COLO668 (cell line): ENCODE measurements around the gene GDPD1.
"Not testable (repeated sequence)": the region's sequence is repeated elsewhere in the genome, so short reads cannot be mapped to it uniquely, and the experiment has no call there.

ENCODE experiments used
- DNase-seq: peaks from one replicate; lab custom pipeline; 2025; ENCODE audit not compliant: unreplicated experiment; lab: John Stamatoyannopoulos, UW

The GDPD1 gene

DNA sequence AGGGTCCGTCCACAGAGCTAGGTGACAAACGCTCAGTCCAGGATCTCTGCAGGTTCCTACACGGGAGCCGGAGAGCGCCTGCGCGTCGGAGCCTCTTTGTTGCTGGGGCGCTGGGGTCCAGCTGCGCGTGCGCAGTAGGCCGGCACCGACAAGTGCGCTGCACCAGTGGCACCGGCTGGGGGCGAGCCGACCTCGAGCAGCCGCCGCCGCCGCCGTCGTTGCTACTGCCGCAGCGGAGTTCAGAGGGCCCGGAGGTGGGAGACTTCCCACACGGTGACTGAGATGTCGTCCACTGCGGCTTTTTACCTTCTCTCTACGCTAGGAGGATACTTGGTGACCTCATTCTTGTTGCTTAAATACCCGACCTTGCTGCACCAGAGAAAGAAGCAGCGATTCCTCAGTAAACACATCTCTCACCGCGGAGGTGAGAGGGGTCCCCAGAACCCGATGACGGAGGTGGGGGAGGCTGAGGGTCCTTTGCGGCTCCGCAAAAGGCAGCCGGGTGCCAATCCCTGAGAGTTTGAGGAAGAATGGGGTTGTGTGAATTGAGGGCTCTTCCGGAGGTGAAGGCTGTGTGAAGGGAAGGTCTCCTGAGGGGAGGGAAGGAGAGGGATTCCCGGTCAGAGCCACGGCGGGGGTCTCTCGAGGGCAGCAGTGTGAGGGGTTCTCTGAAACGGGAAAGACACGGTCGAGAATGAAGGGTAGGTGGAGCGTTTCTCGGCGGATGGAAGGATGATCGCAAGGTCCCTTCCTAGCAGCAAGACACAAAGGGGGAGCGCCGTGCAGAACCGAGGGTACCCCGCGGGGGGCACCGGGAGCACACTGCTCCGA is at the start of gene GDPD1:
TSS of gene GDPD1 (plus strand) at position 184 of the 831 bp plus-strand sequence. CDS start at position 283, 99 bp downstream.
- DNase-seq, result peak; percentile 94

DNA sequence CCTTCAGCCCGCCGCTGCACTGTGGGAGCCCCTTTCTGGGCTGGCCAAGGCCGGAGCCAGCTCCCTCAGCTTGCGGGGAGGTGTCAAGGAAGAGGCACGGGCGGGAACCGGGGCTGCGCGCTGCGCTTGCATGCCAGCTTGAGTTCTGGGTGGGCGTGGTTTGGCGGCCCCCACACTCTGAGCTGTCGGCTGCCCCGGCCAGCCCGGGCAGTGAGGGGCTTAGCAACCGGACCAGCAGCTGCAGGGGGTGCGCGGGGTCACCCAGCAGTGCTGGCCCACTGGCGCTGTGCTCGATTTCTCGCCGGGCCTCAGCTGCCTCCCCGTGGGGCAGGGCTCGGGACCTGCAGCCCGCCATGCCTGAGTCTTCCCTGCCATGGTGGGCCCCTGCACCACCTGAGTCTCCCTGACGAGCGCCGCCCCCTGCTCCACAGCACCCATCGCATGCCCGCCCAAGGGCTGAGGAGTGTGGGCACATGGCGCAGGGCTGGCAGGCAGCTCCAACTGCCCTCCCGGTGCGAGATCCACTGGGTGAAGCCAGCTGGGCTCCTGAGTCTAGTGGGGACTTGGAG is 47.8 kb upstream of the GDPD1 start:
- DNase-seq, result no peak

DNA sequence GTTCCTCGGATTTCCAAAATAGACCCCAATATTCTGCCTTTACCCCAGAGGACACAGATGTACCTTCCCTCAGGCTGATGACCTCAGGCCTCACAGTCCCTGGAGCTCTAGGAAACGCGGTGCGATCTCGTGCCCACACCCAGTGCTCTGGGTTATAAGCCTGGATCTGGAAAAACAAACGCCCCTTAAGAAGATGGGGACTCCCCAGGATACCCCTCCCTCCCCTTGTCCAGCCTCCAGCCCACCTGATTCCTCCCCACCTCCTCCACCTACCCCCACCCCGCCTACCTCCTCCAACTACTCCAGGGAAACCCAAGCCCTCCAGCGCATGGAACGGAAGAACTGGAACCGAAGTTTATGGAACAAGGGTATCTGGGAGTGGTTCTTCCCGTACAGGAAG is 45.6 kb upstream of the GDPD1 start:
- no peak for DNase-seq

DNA sequence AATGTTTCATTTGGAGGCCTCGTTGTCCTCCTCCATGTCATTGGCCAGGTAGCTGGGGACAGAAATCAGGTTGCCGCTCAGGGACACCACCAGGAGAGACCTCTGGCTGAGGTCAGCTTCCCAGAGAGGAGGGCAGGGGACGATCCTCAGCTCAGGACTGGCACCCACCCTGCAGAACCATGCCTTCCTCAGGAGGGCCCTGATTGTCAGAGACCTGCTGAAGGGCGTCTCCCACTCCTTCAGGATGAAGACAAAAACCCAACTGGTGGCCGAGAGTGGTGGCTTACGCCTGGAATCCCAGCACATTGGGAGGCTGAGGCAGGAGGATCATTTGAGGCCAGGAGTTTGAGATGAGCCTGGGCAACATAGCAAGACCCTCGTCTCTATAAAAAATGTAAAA is 45.2 kb upstream of the GDPD1 start:
- no peak for DNase-seq

DNA sequence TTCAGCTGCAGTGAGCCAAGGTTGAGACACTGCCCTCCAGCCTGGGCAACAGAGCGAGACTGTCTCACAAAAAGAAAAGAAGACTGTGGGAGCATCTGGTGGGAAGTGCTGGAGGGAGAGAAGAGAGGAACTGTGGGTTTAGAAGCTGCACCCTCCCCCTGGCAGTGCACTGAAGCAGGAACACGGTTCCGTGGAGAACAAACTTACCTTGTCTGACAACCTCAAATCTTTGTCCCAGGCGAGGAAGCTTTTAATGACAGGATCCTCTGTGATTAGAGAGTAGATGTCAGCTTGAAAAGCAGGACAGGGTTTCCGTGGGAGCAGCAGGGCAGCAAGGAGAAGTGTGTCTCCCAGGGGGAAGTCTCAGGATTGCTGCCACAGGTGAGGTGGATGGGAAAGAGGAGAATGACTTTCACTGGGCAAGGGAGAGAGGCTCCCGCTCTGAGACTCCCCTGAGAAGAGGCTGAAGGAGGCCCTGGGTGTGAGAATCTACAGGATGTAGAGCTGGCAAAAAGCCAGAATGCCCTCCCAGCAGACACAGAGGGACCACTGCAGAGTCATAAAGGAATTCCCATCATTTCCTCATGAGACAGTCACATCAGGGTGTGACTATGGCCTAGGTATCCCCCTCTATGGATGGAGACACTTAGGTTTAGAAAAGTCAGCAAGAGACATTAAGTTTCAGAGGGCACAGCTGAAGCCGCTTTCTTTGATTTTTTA is 41.9 kb upstream of the GDPD1 start:
- no peak for DNase-seq

DNA sequence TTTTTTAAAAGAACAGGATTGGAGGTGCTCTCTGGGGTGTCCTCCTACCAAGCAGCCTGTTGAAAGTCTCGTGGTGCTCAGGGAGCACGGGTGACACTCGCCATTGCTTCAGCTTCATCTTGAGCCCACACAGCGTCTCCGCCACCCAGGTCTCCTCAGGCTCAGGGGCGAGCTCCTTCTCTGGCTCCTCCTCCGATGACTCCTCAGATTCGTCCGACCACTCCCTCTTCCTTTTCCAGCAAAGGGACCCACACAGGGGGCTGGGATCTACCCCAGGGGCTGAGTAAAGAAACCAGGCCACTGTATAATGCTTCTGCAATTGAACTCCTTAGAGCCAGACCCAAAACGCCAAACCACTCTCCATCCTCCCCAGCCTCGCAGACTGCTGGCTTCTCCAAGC is 40.7 kb upstream of the GDPD1 start:
- not testable (repeated sequence) for DNase-seq

DNA sequence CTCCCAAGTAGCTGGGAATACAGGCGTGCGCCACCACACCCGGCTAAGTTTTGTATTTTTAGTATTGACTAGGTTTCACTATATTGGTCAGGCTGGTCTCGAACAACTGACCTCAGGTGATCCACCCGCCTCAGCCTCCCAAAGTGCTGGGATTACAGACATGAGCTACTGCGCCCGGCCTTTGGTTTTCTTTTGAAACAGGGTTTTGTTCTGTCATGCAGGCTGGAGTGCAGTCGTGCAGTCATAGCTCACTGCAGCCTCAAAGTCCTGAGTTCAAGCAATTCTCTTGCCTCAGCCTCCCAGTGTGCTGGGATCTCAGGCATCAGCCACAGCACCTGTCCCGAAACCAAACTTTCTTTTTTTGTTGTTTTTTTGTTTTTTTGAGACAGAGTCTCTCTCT is 39.7 kb upstream of the GDPD1 start:
- DNase-seq, result no peak

DNA sequence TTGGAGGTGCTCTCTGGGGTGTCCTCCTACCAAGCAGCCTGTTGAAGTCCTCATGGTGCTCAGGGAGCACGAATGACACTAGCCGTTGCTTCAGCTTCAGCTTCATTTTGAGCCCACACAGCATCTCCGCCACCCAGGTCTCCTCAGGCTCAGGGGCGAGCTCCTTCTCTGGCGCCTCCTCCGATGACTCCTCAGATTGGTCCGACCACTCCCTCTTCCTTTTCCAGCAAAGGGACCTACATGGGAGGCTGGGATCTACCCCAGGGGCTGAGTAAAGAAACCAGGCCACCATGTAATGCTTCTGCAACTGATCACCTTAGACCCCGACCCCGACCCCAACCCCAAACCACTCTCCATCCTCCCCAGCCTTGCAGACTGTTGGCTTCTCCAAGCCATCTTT is 38.8 kb upstream of the GDPD1 start:
- DNase-seq, result no peak

DNA sequence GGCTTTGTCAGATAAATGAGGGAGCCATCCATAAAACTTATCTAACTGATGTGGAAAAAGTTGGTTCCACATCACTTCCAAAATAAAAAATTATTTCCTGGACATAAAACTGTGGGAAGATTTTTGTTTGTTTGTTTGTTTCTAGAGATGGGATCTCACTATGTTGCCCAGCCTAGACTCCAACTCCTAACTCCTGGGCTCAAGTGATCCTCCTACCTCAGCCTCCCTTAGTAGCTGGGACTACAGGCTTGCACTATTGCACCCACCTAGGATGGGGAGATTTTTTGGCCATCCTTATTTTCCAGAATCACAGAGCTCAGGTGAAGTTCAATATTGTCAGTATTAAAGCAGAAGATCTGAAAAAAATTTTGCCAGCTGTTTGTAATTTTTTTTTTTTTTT is 34.3 kb upstream of the GDPD1 start:
- no peak for DNase-seq

DNA sequence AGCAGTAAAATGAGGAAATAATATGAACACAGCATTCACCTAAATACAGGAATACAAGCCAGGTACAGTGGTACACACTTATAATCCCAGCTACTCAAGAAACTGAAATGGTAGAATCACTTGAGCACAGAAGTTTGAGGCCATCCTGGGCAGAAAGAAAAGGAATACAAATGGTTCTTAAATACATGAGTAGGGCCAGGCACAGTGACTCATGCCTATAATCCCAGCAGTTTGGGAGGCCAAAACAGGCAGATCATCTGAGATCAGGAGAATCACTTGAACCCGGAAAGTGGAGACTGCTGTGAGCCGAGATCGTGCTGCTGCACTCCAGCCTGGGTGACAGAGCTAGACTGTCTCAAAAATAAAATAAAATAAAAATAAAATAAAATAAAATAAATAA is 33.5 kb upstream of the GDPD1 start:
- DNase-seq, result no peak

DNA sequence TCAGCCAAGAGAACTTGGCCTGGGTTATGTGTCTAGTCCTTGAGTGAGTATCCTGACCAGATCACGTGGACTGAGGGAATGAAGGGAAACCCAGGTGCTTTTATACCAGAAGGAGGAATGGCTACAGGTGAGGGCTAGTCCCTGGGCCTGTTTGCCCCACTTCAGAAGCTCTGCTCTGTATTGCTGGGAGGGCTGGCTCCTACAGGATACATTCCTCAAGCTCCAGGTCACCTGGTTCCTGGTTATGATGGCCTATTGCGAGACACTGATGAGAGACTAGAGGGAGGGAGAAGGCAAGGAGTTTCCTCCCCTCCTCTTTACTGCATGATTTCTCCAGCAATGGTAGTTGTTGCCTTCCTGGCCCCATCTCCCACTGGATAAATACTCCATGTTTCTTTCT is 29.5 kb upstream of the GDPD1 start:
- no peak for DNase-seq

DNA sequence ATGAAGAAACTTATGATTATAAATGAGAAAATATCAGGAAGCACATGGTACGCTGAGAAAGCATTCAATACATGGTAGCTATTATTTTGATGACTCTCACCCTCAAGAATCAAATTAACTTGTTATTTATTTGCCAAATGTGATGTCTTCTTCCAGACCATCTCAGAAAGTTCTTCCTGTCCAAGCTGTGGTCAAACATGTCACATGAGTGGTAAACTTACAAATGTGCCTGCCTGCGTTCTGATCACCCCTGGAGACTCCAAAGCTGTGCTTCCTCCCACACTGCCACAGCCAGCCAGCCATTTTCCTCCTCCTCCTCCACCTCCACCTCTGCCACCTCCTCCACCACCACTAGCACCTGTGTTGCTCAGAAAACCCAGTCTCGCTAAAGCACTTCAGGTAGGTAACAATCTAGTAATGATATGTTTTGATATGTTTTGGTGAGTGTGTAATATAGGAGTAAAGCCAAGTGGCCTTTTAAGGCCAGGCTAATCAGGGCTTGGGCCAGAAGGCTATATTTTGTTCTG is 26.9 kb upstream of the GDPD1 start:
- no peak for DNase-seq

DNA sequence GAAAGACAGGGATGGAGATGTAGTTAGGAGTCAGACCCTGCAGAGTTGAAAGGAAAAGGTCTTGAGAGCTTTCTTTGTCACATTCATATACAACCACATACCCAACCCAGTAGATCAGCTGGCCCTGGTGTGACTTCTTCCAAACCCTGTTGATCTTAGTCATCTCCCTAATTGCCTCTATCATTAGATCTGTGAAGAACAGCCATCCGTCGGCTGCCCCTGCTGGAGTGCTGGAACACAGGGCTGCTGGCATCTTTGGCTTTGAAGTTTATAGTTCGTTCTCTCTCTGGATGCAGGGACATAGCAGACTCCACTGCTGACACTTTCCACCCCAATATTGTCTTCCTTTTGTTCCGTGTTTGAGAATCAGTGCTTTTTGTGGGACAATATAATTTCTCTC is 20.9 kb upstream of the GDPD1 start:
- no peak for DNase-seq

DNA sequence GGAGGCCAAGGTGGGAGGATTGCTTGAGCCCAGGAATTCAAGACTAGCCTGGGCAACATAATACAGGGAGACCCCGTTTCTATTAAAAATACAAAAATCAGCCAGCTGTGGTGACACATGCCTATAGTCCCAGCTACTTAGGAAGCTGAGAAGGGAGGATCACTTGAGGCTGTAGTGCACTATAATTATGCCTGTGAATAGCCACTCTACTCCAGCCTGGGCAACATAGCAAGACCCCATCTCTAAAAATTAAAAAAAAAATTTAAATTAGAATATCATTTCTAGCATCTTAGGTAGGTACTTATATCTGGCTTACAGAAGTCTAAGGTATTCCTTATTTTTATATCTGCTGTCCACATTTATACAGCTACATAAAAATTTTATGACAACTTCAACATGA is 18.0 kb upstream of the GDPD1 start:
- DNase-seq, result no peak

DNA sequence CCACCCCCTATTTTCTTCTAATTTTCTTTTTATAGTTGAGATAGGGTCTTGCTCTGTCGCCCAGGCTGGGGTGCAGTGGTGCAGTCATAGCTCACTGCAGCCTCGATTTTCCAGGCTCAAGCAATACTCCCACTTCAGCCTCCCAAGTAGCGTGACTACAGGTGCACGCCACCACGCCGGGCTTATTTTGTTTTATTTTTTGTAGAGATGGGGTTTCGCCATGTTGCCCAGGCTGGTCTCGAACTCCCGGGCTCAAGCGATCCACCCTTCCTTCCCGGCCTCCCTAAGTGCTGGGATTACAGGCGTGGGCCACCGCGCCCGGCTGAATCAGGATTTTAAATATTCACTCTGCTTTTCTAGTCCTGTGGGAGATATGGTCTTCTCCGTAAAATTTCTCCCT is 941 bp upstream of the GDPD1 start:
- no peak for DNase-seq

DNA sequence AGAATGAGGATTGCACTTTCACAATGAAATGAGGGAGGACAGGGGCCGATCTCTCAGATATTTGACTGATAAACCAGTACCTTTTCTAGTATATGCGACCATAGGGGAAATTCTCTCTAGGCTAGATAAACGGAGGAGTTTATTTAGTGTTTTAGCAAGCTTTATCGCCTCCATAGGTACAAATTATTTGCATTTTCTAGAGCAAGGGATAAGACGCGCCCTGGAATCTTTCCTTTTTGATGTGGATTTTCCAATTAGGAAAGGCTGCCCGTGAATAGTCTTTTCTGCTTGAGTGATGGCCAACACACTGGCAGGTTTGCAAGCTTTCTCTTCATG is 351 bp upstream of the GDPD1 start:
- DNase-seq, result no peak

DNA sequence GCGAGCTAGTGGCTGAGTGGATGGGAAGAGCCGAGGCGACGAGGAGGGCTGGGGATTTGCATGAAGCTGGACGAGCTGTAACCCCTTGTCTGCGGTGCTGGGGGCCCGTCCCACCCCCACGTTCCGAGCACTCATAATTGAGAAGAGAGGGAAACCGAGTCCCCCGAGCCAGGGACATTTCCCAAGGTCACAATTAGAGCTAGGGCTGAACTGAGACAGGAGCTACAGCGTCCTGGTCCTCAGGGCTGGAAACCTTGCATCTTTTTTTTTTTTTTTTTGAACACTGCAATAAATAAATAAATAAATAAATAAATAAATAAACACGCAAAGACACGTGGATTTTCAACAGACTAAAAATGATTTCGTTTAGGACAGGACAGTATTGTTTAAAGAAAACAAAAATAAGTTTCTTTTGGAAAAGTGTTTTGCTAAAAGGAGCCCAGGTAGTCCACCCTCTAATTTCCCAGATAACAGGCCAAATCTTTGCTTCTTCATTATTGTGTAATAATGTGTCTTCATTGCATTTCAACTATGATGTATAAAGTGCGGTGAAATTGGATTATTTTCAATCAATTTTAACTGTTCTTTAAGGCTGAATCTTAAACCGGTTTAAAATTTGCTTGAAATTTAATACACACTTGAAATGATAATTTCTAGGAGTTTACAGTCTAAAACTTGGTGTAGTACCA is 992 bp downstream of the GDPD1 start:
- no peak for DNase-seq

DNA sequence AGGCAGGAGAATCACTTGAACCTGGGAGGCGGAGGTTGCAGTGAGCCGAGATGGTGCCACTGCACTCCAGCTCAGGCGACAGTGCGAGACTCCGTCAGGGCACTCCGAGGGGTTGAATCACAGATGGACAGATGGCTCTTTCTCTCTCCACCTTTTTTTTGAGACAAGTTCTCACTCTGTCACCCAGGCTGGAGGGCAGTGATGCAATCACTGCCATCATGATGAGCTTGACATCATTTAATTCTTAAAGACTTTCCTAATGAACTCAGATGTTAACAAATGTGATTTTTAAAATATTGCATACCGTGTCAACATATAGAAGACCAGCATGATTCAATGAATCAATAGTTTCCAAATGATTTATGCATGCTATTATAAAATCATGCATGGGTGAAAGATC is 3.5 kb downstream of the GDPD1 start:
- DNase-seq, result no peak

DNA sequence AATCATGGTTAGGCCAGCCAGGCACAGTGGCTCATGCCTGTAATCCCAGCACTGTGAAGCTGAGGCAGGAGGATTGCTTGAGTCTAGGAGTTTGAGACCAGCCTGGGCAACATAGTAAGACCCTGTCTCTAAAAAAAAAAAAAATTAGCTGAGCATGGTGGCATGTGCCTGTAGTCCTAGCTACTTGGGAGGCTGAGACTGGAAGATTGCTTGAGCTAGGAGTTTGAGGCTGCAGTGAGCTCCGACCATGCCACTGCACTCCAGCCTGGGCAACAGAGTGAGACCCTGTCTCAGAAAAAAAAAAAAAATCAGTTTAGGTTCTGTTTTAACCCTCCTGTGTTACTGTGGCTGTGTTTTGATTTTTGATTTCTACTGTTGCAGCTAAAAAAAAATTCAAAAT is 8.3 kb downstream of the GDPD1 start:
- not testable (repeated sequence) for DNase-seq

DNA sequence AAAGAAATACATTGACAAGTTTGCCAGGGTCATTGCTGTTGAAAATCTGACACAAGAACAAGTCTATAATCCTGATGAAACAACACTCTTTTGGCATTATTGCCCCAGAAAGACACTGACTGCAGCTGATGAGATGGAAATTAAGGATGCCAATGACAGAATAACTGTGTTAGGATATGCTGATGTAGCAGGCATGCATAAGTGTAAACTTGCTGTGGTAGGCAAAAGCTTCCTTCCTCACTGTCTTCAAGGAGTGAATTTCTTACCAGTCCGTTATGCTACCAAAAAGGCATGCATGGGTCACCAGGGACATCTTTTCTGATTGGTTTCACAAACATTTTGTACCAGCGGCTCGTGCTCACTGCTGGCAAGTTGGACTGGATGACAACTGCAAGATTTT is 10.5 kb downstream of the GDPD1 start:
- DNase-seq, result no peak

DNA sequence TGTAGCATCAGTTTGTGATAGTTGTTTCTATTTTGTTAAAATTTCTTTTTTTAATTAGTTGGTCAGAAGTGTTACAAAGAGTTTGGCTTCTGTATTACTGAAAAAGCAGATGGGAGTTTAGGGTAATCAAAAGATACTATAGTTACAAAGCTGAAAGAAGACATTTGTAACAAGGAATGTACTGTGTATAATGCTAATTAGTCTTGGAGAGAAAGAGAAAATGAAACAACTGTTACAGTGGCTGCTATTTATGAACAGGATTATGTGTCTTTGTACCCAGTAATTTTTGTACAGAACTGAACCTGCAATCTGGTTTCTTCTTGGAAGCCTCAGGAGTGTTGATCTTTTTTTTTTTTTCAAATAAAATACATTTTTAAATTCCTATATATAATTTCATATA is 14.3 kb downstream of the GDPD1 start:
- no peak for DNase-seq

DNA sequence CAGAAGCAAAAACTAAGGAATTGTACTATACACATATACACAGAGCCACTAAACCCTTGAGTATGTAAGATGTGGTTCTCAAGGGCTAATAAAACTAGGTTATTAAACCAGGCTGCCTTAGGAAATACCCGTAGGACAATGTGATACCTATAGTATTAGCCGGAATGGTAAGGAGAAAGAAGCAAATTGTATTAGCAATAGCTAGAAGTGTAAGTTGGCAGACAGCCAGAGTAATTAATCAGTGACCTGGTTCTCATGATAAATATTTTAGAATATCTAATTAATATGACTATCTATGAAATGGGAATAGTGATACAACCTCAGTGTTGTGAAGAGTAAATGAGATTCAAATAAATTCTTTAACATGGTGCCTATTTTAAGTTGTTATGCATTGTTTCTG is 18.6 kb downstream of the GDPD1 start:
- no peak for DNase-seq
